Activated naive CD8-positive, alpha-beta T cell treated with anti-CD3 and anti-CD28 coated beads, Interleukin-2, amount 50 U/mL, for 24 hours (primary cell): ENCODE measurements around the gene LRP1.

Experiments used
- ATAC-seq: fragments of 150-1000 bp; cut with Tn5 transposase; one replicate; pipeline ENCODE4 v1.10.0; 2021
- DNase-seq: peaks from one replicate; pipeline ENCODE4 v3.0.0; 2021
- H3K27ac Mint-ChIP-seq: one replicate; pipeline ENCODE4 v1.8.0; 2021; ENCODE audit warnings: mild to moderate bottlenecking, mixed read lengths
- H3K27me3 Mint-ChIP-seq: one replicate; pipeline ENCODE4 v1.8.0; 2021; ENCODE audit warnings: mixed read lengths
- H3K36me3 Mint-ChIP-seq: one replicate; pipeline ENCODE4 v1.8.0; 2021; ENCODE audit warnings: low read depth, mixed read lengths
- H3K4me1 Mint-ChIP-seq: one replicate; pipeline ENCODE4 v1.8.0; 2021; ENCODE audit warnings: mixed read lengths
- H3K4me3 Mint-ChIP-seq: one replicate; pipeline ENCODE4 v1.8.0; 2021; ENCODE audit warnings: mild to moderate bottlenecking, moderate library complexity, mixed read lengths
- H3K9me3 Mint-ChIP-seq: one replicate; pipeline ENCODE4 v1.8.0; 2021; ENCODE audit warnings: mixed read lengths

Gene LRP1

DNA sequence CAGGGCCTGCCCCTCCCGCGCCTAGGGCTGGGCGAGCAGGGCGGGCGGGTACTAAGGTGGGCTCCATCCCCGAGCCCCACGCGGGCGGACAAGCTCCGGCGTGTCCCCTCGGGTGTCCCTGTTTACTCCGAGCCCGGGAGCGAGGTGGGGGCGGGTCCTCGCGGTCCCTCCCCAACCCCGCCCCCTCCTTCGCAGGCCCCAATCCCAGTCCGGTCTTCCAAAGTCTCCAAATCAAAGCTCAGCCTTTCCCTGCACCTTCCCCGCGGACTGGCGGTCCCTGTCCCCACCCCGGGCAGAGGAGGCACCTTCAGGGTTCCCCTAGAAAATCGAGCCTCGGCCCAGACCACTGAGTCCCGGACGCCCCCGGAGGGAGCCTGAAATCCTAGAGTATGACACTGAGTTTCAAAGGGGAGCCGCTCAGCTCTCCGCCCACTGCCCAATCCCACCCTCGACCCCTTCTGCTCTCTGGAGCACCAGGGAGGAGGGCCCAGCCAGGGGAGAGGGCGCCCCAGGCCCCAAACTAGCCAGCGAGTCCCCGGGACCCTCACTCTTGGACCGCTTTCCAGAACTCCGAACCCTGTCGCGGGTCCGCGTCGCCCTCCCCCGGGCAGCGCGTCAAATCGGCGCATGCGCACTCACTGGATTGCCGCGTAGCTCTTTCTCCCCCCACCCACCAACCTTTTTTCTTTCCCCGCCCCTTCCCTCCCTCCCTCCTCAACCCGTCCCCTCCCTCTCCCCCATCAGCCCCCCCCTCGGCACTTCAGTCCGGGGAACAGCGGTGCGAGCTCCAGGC lies at the start of gene LRP1:
LRP1 (plus strand) TSS at position 758 of the 793 bp plus-strand sequence. CDS start 482 bp downstream, outside the sequence.
- peak; percentile 71 for ATAC-seq
- H3K9me3 Mint-ChIP-seq = no peaks in the 10 kb centered on the region
- peaks cover 21% of the 10 kb centered on the region for H3K27me3 Mint-ChIP-seq
- no peaks in the 10 kb centered on the region for H3K36me3 Mint-ChIP-seq
- peak within 1 kb of the TSS; percentile 77 for H3K4me3 Mint-ChIP-seq
- DNase-seq = peak; percentile 75
- H3K4me1 Mint-ChIP-seq = peaks cover 11% of the 10 kb centered on the region
- H3K27ac Mint-ChIP-seq = peak within 1 kb of the TSS; percentile 46

DNA sequence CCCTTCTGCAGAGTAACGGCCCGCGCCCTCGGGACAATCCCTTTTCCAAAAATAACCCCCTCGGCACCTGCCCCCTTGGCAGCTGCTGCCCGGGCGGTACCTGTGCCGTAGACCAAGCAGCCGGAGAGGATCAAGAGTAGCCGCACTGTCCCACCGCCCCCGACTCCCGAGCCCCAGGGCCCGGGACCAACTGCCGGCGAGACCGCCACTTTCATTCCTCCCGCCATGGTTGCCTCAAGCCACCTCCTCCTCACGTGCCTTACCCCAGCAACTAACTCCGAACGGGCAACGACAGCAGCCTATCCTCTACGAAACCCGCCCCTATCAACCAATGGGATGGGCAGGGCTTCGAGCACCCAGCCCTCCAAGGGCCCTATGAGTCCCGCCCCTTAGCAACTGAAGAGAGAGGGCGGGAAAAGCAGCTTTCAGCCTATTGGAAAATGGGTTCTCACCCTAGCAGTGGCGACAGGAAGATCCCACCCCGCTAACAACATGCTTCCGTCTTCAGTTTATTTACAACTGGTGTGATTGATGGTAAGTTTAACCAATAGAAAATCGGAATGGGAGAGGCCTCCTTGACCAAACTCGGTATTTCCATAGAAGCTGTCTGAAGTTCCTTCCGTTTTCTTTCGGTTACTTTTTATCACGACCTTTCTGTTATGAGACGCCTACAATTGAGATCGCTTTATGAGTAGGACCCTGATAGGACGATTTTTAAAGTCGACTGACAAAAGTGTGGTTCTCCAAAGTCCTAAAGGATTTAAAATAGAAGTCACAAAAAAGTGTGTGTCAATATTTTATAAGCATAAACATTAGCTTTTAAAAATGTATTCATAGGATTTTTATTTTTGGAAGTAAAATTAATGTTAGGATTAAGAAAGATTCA lies 49.5 kb upstream of the LRP1 start, which contains the start of gene NEMP1:
NEMP1 (minus strand) TSS at position 273 of the 886 bp plus-strand sequence; CDS start at position 227, 46 bp downstream.
- Mint-ChIP-seq H3K9me3 (no peaks in the 10 kb centered on the region), H3K27me3 (no peaks in the 10 kb centered on the region), H3K27ac (peak within 1 kb of the TSS; percentile 95), H3K4me3 (peak within 1 kb of the TSS; percentile 97), H3K36me3 (peaks cover 18% of the 10 kb centered on the region), H3K4me1 (peaks cover 44% of the 10 kb centered on the region)
- ATAC-seq = peak; percentile 97
- DNase-seq = peak; percentile 91

DNA sequence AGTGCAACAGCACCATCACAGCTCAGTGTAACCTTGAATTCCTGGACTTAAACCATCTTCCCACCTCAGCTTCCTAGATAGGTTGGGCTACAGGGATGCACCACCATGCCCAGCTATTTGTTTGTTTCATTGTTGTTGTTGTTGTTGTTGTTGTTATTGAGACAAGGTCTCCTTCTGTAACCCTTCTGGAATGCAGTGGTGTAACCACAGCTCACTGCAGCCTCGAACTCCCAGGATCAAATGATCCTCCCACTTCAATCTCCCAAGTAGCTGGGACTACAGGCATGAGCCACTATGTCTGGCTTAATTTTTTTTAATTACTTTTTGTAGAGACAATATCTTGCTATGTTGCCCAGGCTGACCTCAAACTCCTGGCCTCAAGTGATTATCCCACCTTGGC lies 48.5 kb upstream of the LRP1 start:
- H3K27me3 Mint-ChIP-seq = no peaks in the 10 kb centered on the region
- H3K36me3 Mint-ChIP-seq = peaks cover 11% of the 10 kb centered on the region
- DNase-seq (no peak), ATAC-seq (no peak)
- H3K4me1 Mint-ChIP-seq = peaks cover 45% of the 10 kb centered on the region
- H3K27ac Mint-ChIP-seq = peak overlapping the region; percentile 95
- H3K9me3 Mint-ChIP-seq = no peaks in the 10 kb centered on the region
- peak overlapping the region; percentile 97 for H3K4me3 Mint-ChIP-seq

DNA sequence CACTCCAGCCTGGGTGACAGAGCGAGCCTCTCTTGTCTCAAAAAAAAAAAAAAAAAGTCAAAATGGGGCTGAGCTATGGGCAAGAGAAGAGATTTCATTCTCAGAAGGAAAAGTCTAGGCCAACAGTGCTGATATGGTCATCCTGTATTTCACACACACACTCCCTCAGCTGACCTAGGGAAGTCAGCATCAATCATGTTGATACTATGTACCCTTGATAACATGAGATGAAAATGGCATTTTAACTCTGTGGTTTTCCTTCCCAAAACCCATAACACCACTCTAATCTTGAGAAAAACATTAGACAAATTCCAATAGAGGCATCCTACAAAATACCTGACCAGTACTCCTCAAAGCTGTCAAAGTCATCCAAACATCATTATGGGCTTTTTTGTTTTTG lies 47.4 kb upstream of the LRP1 start:
- Mint-ChIP-seq H3K4me1 (peaks cover 55% of the 10 kb centered on the region), H3K9me3 (no peaks in the 10 kb centered on the region), H3K36me3 (peaks cover 13% of the 10 kb centered on the region), H3K27me3 (no peaks in the 10 kb centered on the region), H3K4me3 (no peak overlapping the region), H3K27ac (no peak overlapping the region)
- ATAC-seq (no peak), DNase-seq (no peak)

DNA sequence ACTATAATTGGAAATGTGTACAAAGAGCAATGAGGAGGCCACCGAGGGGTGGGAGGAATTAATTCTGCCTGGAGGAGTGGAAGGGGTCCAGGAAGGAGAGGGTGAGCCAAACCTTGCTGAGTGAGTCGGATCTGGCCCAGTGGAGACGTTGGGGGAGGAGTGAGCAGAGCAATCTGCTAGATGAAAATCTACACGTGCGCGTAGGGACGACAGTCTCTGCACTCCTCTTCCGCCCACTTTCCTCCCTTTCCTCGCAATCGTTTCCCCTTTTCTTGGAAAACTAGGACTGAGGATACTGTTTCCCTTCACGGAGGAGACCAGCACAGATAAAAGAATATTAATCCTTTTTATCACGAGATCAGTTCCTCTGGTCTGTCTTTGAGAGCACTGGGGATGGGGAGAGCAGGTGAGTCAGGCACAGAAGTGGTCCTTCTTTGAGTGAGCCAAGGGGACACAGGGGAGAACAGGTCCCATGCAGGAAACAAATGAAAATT lies 42.2 kb upstream of the LRP1 start:
- no peaks in the 10 kb centered on the region for H3K9me3 Mint-ChIP-seq
- no peaks in the 10 kb centered on the region for H3K27me3 Mint-ChIP-seq
- H3K27ac Mint-ChIP-seq = peak overlapping the region; percentile 98
- H3K4me3 Mint-ChIP-seq = peak overlapping the region; percentile 88
- DNase-seq = peak; percentile 60
- peaks cover 52% of the 10 kb centered on the region for H3K4me1 Mint-ChIP-seq
- no peak for ATAC-seq
- H3K36me3 Mint-ChIP-seq = peaks cover 14% of the 10 kb centered on the region

DNA sequence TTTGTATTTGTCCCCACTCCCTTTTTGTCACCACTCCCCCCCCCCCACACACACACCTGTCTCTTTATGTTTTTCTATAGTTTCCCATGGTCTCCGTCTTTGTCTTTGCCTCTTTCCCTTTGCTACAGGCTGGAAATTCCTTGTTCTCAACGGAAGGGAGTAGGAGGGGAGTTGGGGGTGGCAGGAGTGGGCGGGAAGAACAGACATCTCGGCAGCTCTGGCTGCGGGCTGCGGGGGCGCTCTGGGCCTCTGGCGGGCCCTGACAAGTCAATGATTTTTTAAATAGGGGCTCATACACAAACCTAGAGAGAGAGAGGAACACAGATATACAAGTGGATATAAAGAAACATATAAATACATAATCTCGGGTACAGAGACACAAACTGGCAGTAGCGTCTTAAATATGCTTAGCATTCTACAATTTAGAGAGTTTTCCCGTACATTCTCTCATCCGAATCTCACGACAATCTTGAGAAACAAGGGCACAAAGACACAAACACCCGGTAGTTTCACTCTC lies 41.7 kb upstream of the LRP1 start:
- DNase-seq = peak; percentile 63
- Mint-ChIP-seq H3K27ac (peak overlapping the region; percentile 98), H3K4me1 (peaks cover 57% of the 10 kb centered on the region), H3K4me3 (peak overlapping the region; percentile 88), H3K9me3 (no peaks in the 10 kb centered on the region), H3K36me3 (peaks cover 17% of the 10 kb centered on the region), H3K27me3 (no peaks in the 10 kb centered on the region)
- ATAC-seq = no peak

DNA sequence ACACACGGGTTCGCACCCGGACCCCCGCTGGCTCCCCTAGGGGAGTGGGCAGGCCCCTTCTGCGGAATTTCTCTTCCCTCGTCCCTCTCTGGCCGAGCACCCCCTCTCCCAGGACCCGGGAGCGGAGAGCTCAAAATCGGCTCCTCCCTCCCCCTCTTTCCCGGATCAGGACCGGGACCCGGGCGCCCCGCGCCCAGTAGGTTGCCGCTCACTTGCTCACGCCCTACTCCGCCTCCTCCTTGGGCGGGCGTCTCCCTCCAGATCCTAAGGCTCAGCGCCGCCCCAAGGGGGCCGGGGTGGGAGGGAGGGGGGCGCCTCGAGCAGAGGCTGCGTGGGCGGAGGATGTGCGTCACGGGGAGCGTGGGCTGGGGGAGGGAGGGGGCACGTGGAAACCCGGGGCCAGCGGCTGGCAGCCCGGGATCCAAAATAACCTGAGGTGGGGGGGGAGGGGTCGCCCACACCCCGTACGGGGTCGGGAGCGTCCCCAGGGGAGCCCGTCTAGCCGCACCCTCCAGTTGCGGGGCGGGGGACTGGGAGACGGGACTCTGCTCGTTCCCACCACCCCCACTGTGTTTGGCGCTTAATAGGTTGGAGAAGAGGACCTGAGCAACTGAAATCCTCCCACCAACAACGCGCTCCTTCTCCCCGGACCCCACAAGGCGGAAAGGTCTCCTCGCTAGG lies 41.1 kb upstream of the LRP1 start:
- Mint-ChIP-seq H3K9me3 (no peaks in the 10 kb centered on the region), H3K4me1 (peaks cover 63% of the 10 kb centered on the region), H3K36me3 (peaks cover 23% of the 10 kb centered on the region), H3K27ac (peak overlapping the region; percentile 98), H3K4me3 (peak overlapping the region; percentile 88), H3K27me3 (no peaks in the 10 kb centered on the region)
- ATAC-seq = peak; percentile 42
- DNase-seq = peak; percentile 96

DNA sequence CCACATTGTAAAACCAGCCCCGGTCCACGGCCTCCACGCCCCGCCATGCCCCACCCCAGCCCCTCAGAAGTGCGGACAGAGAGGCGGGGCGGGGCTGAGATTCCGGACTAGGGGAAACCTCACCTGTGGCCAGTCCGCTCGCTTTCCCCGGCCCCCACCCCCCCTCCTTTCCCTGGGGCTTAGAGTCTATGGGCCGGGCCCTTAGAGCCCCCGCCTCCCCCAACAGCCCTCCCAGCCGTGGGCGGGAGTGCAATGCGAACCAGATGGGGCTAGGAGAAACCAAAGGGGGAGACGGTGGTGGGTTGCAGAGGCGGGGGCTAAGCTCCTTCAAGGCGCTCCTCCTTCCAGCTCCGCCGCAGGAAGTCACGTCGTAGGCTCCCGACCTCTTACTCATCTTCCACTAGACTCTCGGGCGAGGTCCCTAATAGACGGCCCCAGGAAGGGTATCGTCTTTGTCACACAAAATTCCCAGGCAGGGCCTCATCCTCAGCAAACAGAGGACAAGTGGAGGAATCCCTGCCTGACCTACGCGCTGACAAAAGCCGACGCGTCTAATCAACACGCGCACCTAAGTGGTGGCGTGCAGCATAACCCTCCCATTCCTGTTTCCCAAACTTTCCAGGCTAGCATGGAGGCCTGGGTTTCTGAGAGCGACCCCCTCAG lies 40.5 kb upstream of the LRP1 start:
- peak; percentile 51 for ATAC-seq
- Mint-ChIP-seq H3K4me1 (peaks cover 69% of the 10 kb centered on the region), H3K27ac (peak overlapping the region; percentile 98)

DNA sequence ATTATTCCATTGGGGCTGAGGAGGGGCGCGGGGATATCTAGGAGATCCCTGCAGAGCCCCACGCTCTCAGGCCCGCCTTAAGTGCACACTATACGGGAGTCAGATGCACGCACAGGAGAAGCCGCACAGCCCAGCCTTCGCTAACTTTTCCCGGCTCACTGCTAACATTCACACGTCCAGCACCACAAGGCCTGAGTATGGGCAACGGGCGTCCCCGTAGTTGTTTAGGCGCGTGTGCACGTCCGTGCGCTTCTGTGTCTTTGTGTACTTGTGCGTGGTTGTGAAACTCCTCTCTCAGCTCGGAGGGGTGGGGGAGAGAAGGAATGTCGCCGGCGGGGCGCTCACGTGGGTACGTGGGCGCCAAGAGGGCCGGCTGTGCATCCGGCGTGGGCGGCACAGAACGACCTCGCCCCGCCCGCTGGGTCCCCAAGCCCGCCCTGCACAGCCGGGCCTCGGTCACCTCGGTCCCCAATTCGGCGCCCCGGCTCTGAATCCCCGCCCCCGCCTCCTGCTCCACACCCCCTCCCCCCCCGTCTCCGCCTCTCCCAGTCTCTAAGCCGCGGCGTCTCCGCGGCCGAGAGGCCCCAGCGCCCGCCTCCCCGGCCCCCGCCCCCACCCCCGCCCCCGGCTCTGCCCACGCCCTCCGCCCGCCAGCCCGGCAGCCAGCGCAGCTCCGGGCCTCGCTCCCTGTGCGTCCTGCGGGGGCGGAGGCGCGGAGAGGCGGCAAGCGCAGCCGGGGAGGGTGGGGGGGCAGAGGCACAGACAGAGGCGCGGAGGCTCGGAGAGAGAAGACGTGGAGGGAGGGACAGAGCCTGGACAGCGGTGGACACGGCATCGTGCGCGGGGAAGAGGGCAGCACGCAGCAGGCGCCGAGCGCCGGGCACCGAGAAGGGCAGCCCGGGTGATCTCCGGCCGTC lies 39.7 kb upstream of the LRP1 start, which contains the start of gene NAB2:
NAB2 (plus strand) TSS at position 761 of the 917 bp plus-strand sequence. CDS start 158 bp downstream, outside the sequence.
- Mint-ChIP-seq H3K27ac (peak within 1 kb of the TSS; percentile 98), H3K4me1 (peaks cover 70% of the 10 kb centered on the region), H3K36me3 (peaks cover 34% of the 10 kb centered on the region), H3K27me3 (no peaks in the 10 kb centered on the region), H3K9me3 (no peaks in the 10 kb centered on the region), H3K4me3 (peak within 1 kb of the TSS; percentile 93)
- peak; percentile 47 for ATAC-seq
- peak; percentile 91 for DNase-seq

More for the DNA sequence above, 40.5 kb upstream of the LRP1 start:
- no peaks in the 10 kb centered on the region for H3K9me3 Mint-ChIP-seq
- H3K27me3 Mint-ChIP-seq = no peaks in the 10 kb centered on the region
- peak overlapping the region; percentile 88 for H3K4me3 Mint-ChIP-seq
- H3K36me3 Mint-ChIP-seq = peaks cover 29% of the 10 kb centered on the region
- DNase-seq = peak; percentile 88

DNA sequence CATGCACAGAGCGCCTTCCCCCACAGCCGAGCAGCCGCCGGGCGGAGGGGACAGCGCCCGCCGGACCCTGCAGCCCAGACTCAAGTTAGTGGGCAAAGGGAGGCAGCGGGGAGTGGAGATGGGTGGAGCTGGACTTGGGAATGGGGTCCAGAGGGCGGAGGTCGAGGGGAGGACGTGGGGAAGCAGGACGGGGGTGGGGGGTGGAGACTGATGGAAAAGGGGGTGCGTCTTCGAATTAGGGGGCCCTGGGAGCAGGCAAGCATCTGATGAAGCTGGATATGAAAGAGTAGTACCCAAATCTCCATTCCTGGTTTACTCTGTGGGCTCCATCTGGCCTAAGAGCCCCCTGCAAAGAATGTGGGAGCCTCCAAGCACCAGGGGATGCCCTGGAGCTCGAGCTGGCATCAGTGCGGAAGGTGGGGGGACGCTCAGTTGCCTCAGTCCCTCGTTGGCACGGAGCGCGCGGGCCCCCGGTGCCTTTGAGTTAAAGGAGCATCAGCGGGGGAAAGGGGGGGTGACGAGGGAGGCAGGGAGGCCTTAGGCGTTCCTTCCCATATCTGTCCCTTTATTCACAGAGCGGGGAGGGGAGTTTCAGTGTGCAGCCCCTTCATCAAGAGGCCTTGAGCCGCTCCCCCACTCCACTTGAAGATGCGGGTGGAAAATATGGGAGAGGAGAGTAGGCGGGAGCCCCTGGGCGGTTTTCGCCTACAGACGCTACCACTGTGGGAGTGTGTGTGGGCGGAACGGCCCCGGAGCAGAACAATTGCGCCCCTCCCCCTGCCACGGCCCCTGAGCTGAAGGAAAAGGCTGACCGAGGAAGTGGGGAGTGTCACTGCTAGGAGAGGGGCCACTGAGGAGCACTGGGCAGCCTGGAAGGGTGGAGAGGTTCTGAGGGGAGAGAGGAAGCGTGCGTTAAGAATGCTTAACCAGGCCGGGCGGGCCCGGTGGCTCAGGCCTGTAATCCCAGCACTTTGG lies 38.7 kb upstream of the LRP1 start:
- peak; percentile 69 for DNase-seq
- Mint-ChIP-seq H3K27me3 (no peaks in the 10 kb centered on the region), H3K4me1 (peaks cover 75% of the 10 kb centered on the region), H3K4me3 (peak overlapping the region; percentile 93), H3K36me3 (peaks cover 34% of the 10 kb centered on the region), H3K9me3 (no peaks in the 10 kb centered on the region), H3K27ac (peak overlapping the region; percentile 89)
- ATAC-seq = no peak

DNA sequence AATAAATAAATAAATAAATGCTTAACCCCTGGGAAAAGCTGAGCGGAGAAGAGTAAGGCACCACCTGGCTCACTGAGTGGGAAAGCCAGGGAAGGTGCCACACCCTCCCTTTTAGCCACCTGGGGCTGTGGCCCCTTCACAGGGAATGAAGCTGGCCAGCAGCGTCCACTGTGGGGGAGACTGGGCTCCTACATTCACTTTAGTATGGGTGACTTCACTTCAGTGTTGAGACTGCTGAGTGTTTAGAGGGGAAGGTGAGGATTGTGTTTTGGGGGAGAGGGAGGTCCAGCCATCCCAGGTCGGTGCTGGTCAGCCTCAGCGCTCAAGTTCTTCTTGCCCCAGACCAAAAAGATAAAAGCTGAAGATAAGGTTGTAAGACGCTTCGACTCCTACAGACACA lies 37.8 kb upstream of the LRP1 start:
- no peak for DNase-seq
- H3K4me1 Mint-ChIP-seq = peaks cover 73% of the 10 kb centered on the region
- peak overlapping the region; percentile 46 for H3K27ac Mint-ChIP-seq
- H3K9me3 Mint-ChIP-seq = no peaks in the 10 kb centered on the region
- H3K4me3 Mint-ChIP-seq = peak overlapping the region; percentile 93
- ATAC-seq = no peak
- H3K27me3 Mint-ChIP-seq = no peaks in the 10 kb centered on the region
- H3K36me3 Mint-ChIP-seq = peaks cover 38% of the 10 kb centered on the region
